IMR-90 (cell line): ENCODE measurements around the gene RGR. TPM values are rescaled to one million over a fixed set of nuclear protein-coding genes. Genes with fewer than 3 reads are reported as not detected.

Experiments
- ATAC-seq: fragments of 200-7000 bp; cut with Tn5 transposase; 2 replicates; pipeline ENCODE4 v1.9.1; 2020; ENCODE audit warnings: low read depth, mild to moderate bottlenecking, moderate library complexity
- BruUV-seq: library from RNA; stranded (reverse); fragments of 400-500 nt; replicated peaks from 2 replicates; lab custom pipeline; 2021; lab: Mats Ljungman, UMichigan
- CTCF ChIA-PET: fragments of 300-600 bp; formaldehyde crosslinking; extraction: SDS; loops from one replicate; lab custom pipeline; 2021; ENCODE audit warnings: antibody characterized with exemption; lab: Yijun Ruan, JAX
- POLR2A ChIA-PET: fragments of 300-600 bp; sonication (Branson Sonifier 250); formaldehyde crosslinking; loops from one replicate; lab custom pipeline; 2022; ENCODE audit warnings: antibody characterized with exemption; ENCODE audit not compliant: unreplicated experiment; lab: Charles Lee
- DNase-seq: peaks from one replicate; pipeline ENCODE4 v3.0.0; 2013
- H2AFZ ChIP-seq: replicated peaks from 2 replicates; pipeline ENCODE3; 2013; ENCODE audit warnings: low read length, mild to moderate bottlenecking; ENCODE audit not compliant: poor library complexity
- H2AK5ac ChIP-seq: 2 replicates; pipeline ENCODE4 v1.6.1; 2013; ENCODE audit warnings: low read depth, low read length, inconsistent platforms
- H2AK9ac ChIP-seq: replicated peaks from 2 replicates; pipeline ENCODE3; 2013; ENCODE audit warnings: mild to moderate bottlenecking, low read depth, low read length, moderate library complexity; ENCODE audit not compliant: poor library complexity
- H2BK120ac ChIP-seq: 2 replicates; pipeline ENCODE4 v1.6.1; 2013; ENCODE audit warnings: low read depth, low read length, inconsistent platforms
- H2BK15ac ChIP-seq: 3 replicates; pipeline ENCODE4 v1.6.1; 2013; ENCODE audit warnings: low read depth, low read length, inconsistent platforms
- H2BK20ac ChIP-seq: 2 replicates; pipeline ENCODE4 v1.6.1; 2013; ENCODE audit warnings: low read depth, mild to moderate bottlenecking, inconsistent platforms, low read length, moderate library complexity
- H2BK5ac ChIP-seq: 2 replicates; pipeline ENCODE4 v1.6.1; 2013; ENCODE audit warnings: mild to moderate bottlenecking, low read depth, low read length, inconsistent platforms; ENCODE audit not compliant: poor library complexity, severe bottlenecking
- H3K14ac ChIP-seq: replicated peaks from 2 replicates; pipeline ENCODE4 v1.6.1; 2013; ENCODE audit warnings: low read depth, low read length, inconsistent platforms
- H3K18ac ChIP-seq: 2 replicates; pipeline ENCODE4 v1.6.1; 2013; ENCODE audit warnings: low read depth, low read length, control low read depth
- H3K23ac ChIP-seq: 2 replicates; pipeline ENCODE4 v1.6.1; 2013; ENCODE audit warnings: low read depth, low read length, inconsistent platforms
- H3K27ac ChIP-seq: 2 replicates; pipeline ENCODE4 v1.5.1; 2013; ENCODE audit warnings: mild to moderate bottlenecking, control low read depth, low read length; ENCODE audit not compliant: insufficient read depth
- H3K27me3 ChIP-seq: 2 replicates; pipeline ENCODE4 v1.6.1; 2013; ENCODE audit warnings: low read length; ENCODE audit not compliant: control insufficient read depth, insufficient read depth
- H3K36me3 ChIP-seq: 2 replicates; pipeline ENCODE4 v1.6.1; 2013; ENCODE audit warnings: low read length, mixed read lengths; ENCODE audit not compliant: control insufficient read depth, insufficient read depth
- H3K4ac ChIP-seq: 2 replicates; pipeline ENCODE4 v1.6.1; 2013; ENCODE audit warnings: low read depth, low read length, inconsistent platforms
- H3K4me1 ChIP-seq: 2 replicates; pipeline ENCODE4 v1.6.1; 2013; ENCODE audit warnings: low read length, mixed read lengths; ENCODE audit not compliant: control insufficient read depth, insufficient read depth
- H3K4me2 ChIP-seq: 2 replicates; pipeline ENCODE4 v1.6.1; 2013; ENCODE audit warnings: low read depth, mild to moderate bottlenecking, control low read depth, low read length, moderate library complexity
- H3K4me3 ChIP-seq: 2 replicates; pipeline ENCODE4 v1.5.1; 2013; ENCODE audit warnings: low read depth, mild to moderate bottlenecking, control low read depth, low read length, moderate library complexity; ENCODE audit not compliant: insufficient read depth
- H3K56ac ChIP-seq: 2 replicates; pipeline ENCODE4 v1.6.1; 2013; ENCODE audit warnings: low read length, inconsistent platforms; ENCODE audit not compliant: insufficient read depth; ENCODE audit errors: extremely low read depth
- H3K79me1 ChIP-seq, 2 experiments: 2 replicates each; pipeline ENCODE4 v1.6.1; 2013; ENCODE audit warnings: low read length in 2 of 2, inconsistent platforms in 1 of 2, low read depth in 1 of 2
- H3K9ac ChIP-seq: 2 replicates; pipeline ENCODE4 v1.6.1; 2013; ENCODE audit warnings: low read depth, low read length, control low read depth
- H3K9me1 ChIP-seq: 2 replicates; pipeline ENCODE4 v1.6.1; 2013; ENCODE audit warnings: low read length, inconsistent platforms; ENCODE audit not compliant: insufficient read depth
- H3K9me3 ChIP-seq: 2 replicates; pipeline ENCODE4 v1.6.1; 2013; ENCODE audit warnings: low read length; ENCODE audit not compliant: control insufficient read depth, insufficient read depth
- H4K20me1 ChIP-seq: 2 replicates; pipeline ENCODE4 v1.6.1; 2013; ENCODE audit warnings: low read length, inconsistent platforms; ENCODE audit not compliant: insufficient read depth
- H4K5ac ChIP-seq: 2 replicates; pipeline ENCODE4 v1.6.1; 2013; ENCODE audit warnings: mild to moderate bottlenecking, low read depth, low read length, control low read depth
- H4K8ac ChIP-seq, 2 experiments: 2 replicates each; pipeline ENCODE4 v1.6.1; 2013; ENCODE audit warnings: low read depth in 2 of 2, low read length in 2 of 2, control low read depth in 1 of 2, inconsistent platforms in 1 of 2
- H4K91ac ChIP-seq: 2 replicates; pipeline ENCODE4 v1.6.1; 2013; ENCODE audit warnings: low read depth, low read length, inconsistent platforms; ENCODE audit not compliant: insufficient read depth
- BHLHE40 ChIP-seq: fragments of 150-350 bp; IDR thresholded peaks from 2 replicates; pipeline ENCODE4 v1.6.1; 2016; ENCODE audit warnings: mild to moderate bottlenecking, low read depth, low read length
- CEBPB ChIP-seq: IDR thresholded peaks from 2 replicates; pipeline ENCODE4 v1.6.1; 2012; ENCODE audit warnings: low read depth, low read length, improper control_type of control experiment
- CHD1 ChIP-seq: IDR thresholded peaks from 2 replicates; pipeline ENCODE4 v1.6.1; 2012; ENCODE audit warnings: low read depth, low read length, improper control_type of control experiment
- FOS ChIP-seq: fragments of 150-350 bp; IDR thresholded peaks from 2 replicates; pipeline ENCODE4 v1.6.1; 2016; ENCODE audit warnings: low read depth, low read length
- MAFK ChIP-seq: IDR thresholded peaks from 2 replicates; pipeline ENCODE4 v1.6.1; 2012; ENCODE audit warnings: low read depth, low read length, improper control_type of control experiment
- MAZ ChIP-seq: IDR thresholded peaks from 2 replicates; pipeline ENCODE4 v1.6.1; 2012; ENCODE audit warnings: low read depth, mild to moderate bottlenecking, low read length, improper control_type of control experiment, moderate library complexity, borderline replicate concordance
- MXI1 ChIP-seq: IDR thresholded peaks from 2 replicates; pipeline ENCODE4 v1.6.1; 2012; ENCODE audit warnings: low read depth, mild to moderate bottlenecking, low read length, moderate library complexity, borderline replicate concordance
- NFE2L2 ChIP-seq: fragments of 150-350 bp; IDR thresholded peaks from 2 replicates; pipeline ENCODE4 v1.6.1; 2016; ENCODE audit warnings: low read depth, mild to moderate bottlenecking, low read length
- POLR2A ChIP-seq: IDR thresholded peaks from 2 replicates; pipeline ENCODE4 v1.6.1; 2012; ENCODE audit warnings: mild to moderate bottlenecking, low read depth, low read length
- RAD21 ChIP-seq: IDR thresholded peaks from 2 replicates; pipeline ENCODE4 v1.6.1; 2012; ENCODE audit warnings: low read length, improper control_type of control experiment
- RCOR1 ChIP-seq: IDR thresholded peaks from 2 replicates; pipeline ENCODE4 v1.6.1; 2012; ENCODE audit warnings: mild to moderate bottlenecking, low read length, improper control_type of control experiment; ENCODE audit not compliant: insufficient replicate concordance
- RFX5 ChIP-seq: IDR thresholded peaks from 2 replicates; pipeline ENCODE4 v1.8.0; 2012; ENCODE audit warnings: low read depth, mild to moderate bottlenecking, low read length, moderate library complexity
- SMC3 ChIP-seq: fragments of 150-350 bp; IDR thresholded peaks from 2 replicates; pipeline ENCODE4 v1.6.1; 2016; ENCODE audit warnings: low read depth, mild to moderate bottlenecking, antibody characterized with exemption, low read length, moderate library complexity
- WGBS, 2 experiments: methylation state at CpG; one replicate each; pipeline versions ENCODE4 v1.1.5 to v1.1.7; 2013; ENCODE audit warnings: missing lambda C conversion rate in 2 of 2; ENCODE audit not compliant: insufficient read length in 1 of 2; ENCODE audit errors: extremely low coverage in 2 of 2; 5-methylcytosine and 5-hydroxymethylcytosine counted together
- dilution Hi-C: fragments of 300-500 bp; cut with HindIII; formaldehyde crosslinking; loops from one replicate; pipeline ENCODE4 v1.14.3; 2018; ENCODE audit warnings: low sequenced_read_pairs; ENCODE audit not compliant: unreplicated experiment
- in situ Hi-C: fragments of 300-500 bp; cut with MboI; formaldehyde crosslinking; loops from 3 replicates; pipeline ENCODE4 v1.14.3; 2019; ENCODE audit warnings: low sequenced_read_pairs, inconsistent platforms, mixed read lengths
- intact Hi-C: fragments of 100-400 bp; cut with micrococcal nuclease; formaldehyde crosslinking; loops from 2 replicates; pipeline ENCODE4 v1.10.0; 2022
- polyA plus RNA-seq, 3 experiments: library from polyadenylated mRNA; depleted of rRNA; stranded (reverse); fragments of >200 nt; gene quantifications; 2 replicates each; pipeline ENCODE4 v1.2.3, GENCODE V29; 2012; ENCODE audit warnings: low replicate concordance in 1 of 3
- total RNA-seq: library from RNA; depleted of rRNA; stranded (reverse); fragments of >200 nt; gene quantifications from 2 replicates; pipeline ENCODE4 v1.2.3, GENCODE V29; 2012
- TF ChIP-seq, protein P1 (sequence below): fragments of 150-350 bp; IDR thresholded peaks from 2 replicates; pipeline ENCODE4 v1.6.1; 2017; ENCODE audit warnings: mild to moderate bottlenecking, antibody characterized with exemption, low read length, low read depth
- TF ChIP-seq, protein P2 (sequence below): conservative IDR thresholded peaks from 2 replicates; pipeline ENCODE4 v1.5.1; 2012; ENCODE audit warnings: mild to moderate bottlenecking, low read depth, low read length, improper control_type of control experiment
- TF ChIP-seq, protein P3 (sequence below): fragments of 150-350 bp; IDR thresholded peaks from 2 replicates; pipeline ENCODE4 v1.6.1; 2016; ENCODE audit warnings: low read depth, mild to moderate bottlenecking, low read length, moderate library complexity, borderline replicate concordance

The RGR gene
- total and polyA plus RNA-seq, 2 of the 4 experiments (the other 2 are of a cell fraction), result not detected

DNA sequence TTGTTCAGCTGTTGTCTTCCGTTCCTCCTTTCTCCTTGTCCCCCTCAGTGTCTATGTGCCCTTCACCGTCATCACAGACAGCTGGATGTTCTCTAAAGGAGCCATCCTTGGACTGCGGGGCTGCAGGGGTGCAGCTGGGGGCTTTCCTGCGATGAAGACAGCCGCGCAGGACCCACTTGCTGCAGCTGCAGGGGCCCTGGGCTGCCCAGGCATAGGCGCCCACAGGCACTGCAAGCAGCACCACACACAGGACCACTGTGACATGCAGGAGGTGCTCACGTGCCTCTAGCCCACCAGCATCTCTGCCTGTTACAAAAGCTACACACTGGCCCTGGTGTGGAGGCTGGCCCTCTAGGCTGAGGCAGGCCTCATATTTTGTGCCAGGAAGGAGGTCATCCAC, 22.9 kb upstream of the RGR start:
- dilution Hi-C loops, result no loop called here
- 67% methylated on average over 4 of the region's 8 CpGs; no CpG with 5 or more reads in 1 of the 2 experiments for WGBS, 2 experiments

More for the DNA sequence above, 22.9 kb upstream of the RGR start:
- H2BK20ac ChIP-seq, result no peak overlapping the region
- no peaks in the 10 kb centered on the region for H3K79me1 ChIP-seq
- no peak overlapping the region for H3K4me3 ChIP-seq
- no peaks in the 10 kb centered on the region for H3K4me1 ChIP-seq
- no peak overlapping the region for H4K8ac ChIP-seq
- no peak overlapping the region for H3K9ac ChIP-seq
- intact Hi-C loops, result no loop called here
- H2BK120ac ChIP-seq, result no peak overlapping the region
- no peak overlapping the region for H2AK9ac ChIP-seq
- H4K5ac ChIP-seq, result no peak overlapping the region
- DNase-seq (no peak), ATAC-seq (no peak)
- H2BK15ac ChIP-seq, result no peak overlapping the region
- no peak overlapping the region for H4K91ac ChIP-seq
- ChIA-PET CTCF (no interaction called here), POLR2A (no interaction called here)
- H3K4ac ChIP-seq, result no peak overlapping the region
- no peak overlapping the region for H3K27ac ChIP-seq
- no peak overlapping the region for H3K14ac ChIP-seq
- H3K9me3 ChIP-seq, result no peaks in the 10 kb centered on the region
- H3K4me2 ChIP-seq, result no peak overlapping the region
- BruUV-seq, result no TSS peak
- no peaks in the 10 kb centered on the region for H4K20me1 ChIP-seq
- no peak overlapping the region for H3K56ac ChIP-seq
- H3K36me3 ChIP-seq, result no peaks in the 10 kb centered on the region
- TF ChIP-seq, protein P1, sequence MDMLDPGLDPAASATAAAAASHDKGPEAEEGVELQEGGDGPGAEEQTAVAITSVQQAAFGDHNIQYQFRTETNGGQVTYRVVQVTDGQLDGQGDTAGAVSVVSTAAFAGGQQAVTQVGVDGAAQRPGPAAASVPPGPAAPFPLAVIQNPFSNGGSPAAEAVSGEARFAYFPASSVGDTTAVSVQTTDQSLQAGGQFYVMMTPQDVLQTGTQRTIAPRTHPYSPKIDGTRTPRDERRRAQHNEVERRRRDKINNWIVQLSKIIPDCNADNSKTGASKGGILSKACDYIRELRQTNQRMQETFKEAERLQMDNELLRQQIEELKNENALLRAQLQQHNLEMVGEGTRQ, result no peak
- TF ChIP-seq NFE2L2 (no peak), RFX5 (no peak), FOS (no peak), CHD1 (no peak), MAZ (no peak), BHLHE40 (no peak), POLR2A (no peak), MAFK (no peak), SMC3 (no peak), MXI1 (no peak), RAD21 (no peak), CEBPB (no peak), RCOR1 (no peak)
- TF ChIP-seq, protein P2, sequence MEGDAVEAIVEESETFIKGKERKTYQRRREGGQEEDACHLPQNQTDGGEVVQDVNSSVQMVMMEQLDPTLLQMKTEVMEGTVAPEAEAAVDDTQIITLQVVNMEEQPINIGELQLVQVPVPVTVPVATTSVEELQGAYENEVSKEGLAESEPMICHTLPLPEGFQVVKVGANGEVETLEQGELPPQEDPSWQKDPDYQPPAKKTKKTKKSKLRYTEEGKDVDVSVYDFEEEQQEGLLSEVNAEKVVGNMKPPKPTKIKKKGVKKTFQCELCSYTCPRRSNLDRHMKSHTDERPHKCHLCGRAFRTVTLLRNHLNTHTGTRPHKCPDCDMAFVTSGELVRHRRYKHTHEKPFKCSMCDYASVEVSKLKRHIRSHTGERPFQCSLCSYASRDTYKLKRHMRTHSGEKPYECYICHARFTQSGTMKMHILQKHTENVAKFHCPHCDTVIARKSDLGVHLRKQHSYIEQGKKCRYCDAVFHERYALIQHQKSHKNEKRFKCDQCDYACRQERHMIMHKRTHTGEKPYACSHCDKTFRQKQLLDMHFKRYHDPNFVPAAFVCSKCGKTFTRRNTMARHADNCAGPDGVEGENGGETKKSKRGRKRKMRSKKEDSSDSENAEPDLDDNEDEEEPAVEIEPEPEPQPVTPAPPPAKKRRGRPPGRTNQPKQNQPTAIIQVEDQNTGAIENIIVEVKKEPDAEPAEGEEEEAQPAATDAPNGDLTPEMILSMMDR, result no peak
- TF ChIP-seq, protein P3, sequence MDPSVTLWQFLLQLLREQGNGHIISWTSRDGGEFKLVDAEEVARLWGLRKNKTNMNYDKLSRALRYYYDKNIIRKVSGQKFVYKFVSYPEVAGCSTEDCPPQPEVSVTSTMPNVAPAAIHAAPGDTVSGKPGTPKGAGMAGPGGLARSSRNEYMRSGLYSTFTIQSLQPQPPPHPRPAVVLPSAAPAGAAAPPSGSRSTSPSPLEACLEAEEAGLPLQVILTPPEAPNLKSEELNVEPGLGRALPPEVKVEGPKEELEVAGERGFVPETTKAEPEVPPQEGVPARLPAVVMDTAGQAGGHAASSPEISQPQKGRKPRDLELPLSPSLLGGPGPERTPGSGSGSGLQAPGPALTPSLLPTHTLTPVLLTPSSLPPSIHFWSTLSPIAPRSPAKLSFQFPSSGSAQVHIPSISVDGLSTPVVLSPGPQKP, result no peak
- peaks cover 2% of the 10 kb centered on the region for H3K27me3 ChIP-seq
- H3K23ac ChIP-seq, result no peak overlapping the region
- H3K9me1 ChIP-seq, result no peaks in the 10 kb centered on the region
- H2AK5ac ChIP-seq, result no peak overlapping the region
- H2AFZ ChIP-seq, result no peak overlapping the region
- in situ Hi-C loops, result no loop called here
- H3K18ac ChIP-seq, result no peak overlapping the region
- no peak overlapping the region for H2BK5ac ChIP-seq
